Mesendoderm (in vitro differentiated cells): ENCODE measurements around the gene SSR4.

Source experiments
- DNase-seq: peaks from one replicate; pipeline ENCODE4 v3.0.0; 2013
- H2AK5ac ChIP-seq: 2 replicates; pipeline ENCODE4 v1.6.1; 2013; ENCODE audit warnings: low read length, inconsistent platforms
- H2BK120ac ChIP-seq: 2 replicates; pipeline ENCODE4 v1.6.1; 2013; ENCODE audit warnings: low read depth, mild to moderate bottlenecking, low read length, moderate library complexity, mixed read lengths
- H2BK15ac ChIP-seq: replicated peaks from 2 replicates; pipeline ENCODE4 v1.6.1; 2013; ENCODE audit warnings: low read depth, mild to moderate bottlenecking, moderate library complexity
- H2BK5ac ChIP-seq: 2 replicates; pipeline ENCODE4 v1.6.1; 2013; ENCODE audit warnings: low read length, inconsistent platforms
- H3K18ac ChIP-seq: 2 replicates; pipeline ENCODE4 v1.6.1; 2013; ENCODE audit warnings: mild to moderate bottlenecking, low read length, mixed read lengths
- H3K23ac ChIP-seq: one replicate; pipeline ENCODE4 v1.6.1; 2013; ENCODE audit warnings: low read length
- H3K27ac ChIP-seq: 2 replicates; pipeline ENCODE4 v1.5.1; 2013; ENCODE audit warnings: low read depth, mild to moderate bottlenecking, inconsistent platforms, low read length, moderate library complexity
- H3K27me3 ChIP-seq: 2 replicates; pipeline ENCODE4 v1.6.1; 2013; ENCODE audit warnings: low read length, control low read depth, mild to moderate bottlenecking, inconsistent platforms; ENCODE audit not compliant: insufficient read depth, poor library complexity
- H3K36me3 ChIP-seq: 2 replicates; pipeline ENCODE4 v1.6.1; 2013; ENCODE audit warnings: low read length, inconsistent platforms; ENCODE audit not compliant: control insufficient read depth, insufficient read depth
- H3K4ac ChIP-seq: one replicate; pipeline ENCODE4 v1.6.1; 2013; ENCODE audit warnings: low read depth, mild to moderate bottlenecking, low read length, moderate library complexity
- H3K4me1 ChIP-seq: 2 replicates; pipeline ENCODE4 v1.6.1; 2013; ENCODE audit warnings: low read depth, low read length, inconsistent platforms; ENCODE audit not compliant: control insufficient read depth
- H3K4me2 ChIP-seq: 2 replicates; pipeline ENCODE4 v1.6.1; 2013; ENCODE audit warnings: low read length
- H3K4me3 ChIP-seq: 2 replicates; pipeline ENCODE4 v1.5.1; 2013; ENCODE audit warnings: mild to moderate bottlenecking, low read length
- H3K56ac ChIP-seq: one replicate; pipeline ENCODE4 v1.6.1; 2013; ENCODE audit warnings: low read length
- H3K79me1 ChIP-seq: 2 replicates; pipeline ENCODE4 v1.6.1; 2013; ENCODE audit warnings: low read length, inconsistent platforms
- H3K79me2 ChIP-seq: 2 replicates; pipeline ENCODE4 v1.6.1; 2013; ENCODE audit warnings: mild to moderate bottlenecking, low read length; ENCODE audit not compliant: control insufficient read depth, insufficient read depth
- H3K9ac ChIP-seq: 2 replicates; pipeline ENCODE4 v1.6.1; 2013; ENCODE audit warnings: low read length, inconsistent platforms
- H4K5ac ChIP-seq: one replicate; pipeline ENCODE4 v1.6.1; 2013; ENCODE audit warnings: low read length
- H4K8ac ChIP-seq: one replicate; pipeline ENCODE4 v1.6.1; 2013; ENCODE audit warnings: low read depth, mild to moderate bottlenecking, control low read depth, low read length, moderate library complexity
- WGBS: extraction: QIAGEN DNeasy Blood & Tissue Kit; methylation state at CpG from one replicate; pipeline ENCODE4 v1.1.7; 2013; ENCODE audit warnings: low lambda C conversion rate, missing lambda C conversion rate; ENCODE audit not compliant: insufficient coverage; ENCODE audit errors: extremely low coverage; 5-methylcytosine and 5-hydroxymethylcytosine counted together

The SSR4 gene

GRCh38 chrX:153771415-153772315 lies 22.8 kb upstream of the SSR4 start:
- H3K27me3 ChIP-seq: no peaks in the 10 kb centered on the region
- H3K4ac ChIP-seq: no peak overlapping the region
- no peak overlapping the region for H3K9ac ChIP-seq
- DNase-seq: no peak
- no peak overlapping the region for H2AK5ac ChIP-seq
- no CpG with 5 or more reads among the region's 37 CpGs for whole genome bisulfite sequencing
- H3K36me3 ChIP-seq: no peaks in the 10 kb centered on the region
- no peak overlapping the region for H2BK5ac ChIP-seq
- no peak overlapping the region for H3K56ac ChIP-seq
- no peak overlapping the region for H2BK120ac ChIP-seq
- H3K4me2 ChIP-seq: no peak overlapping the region
- H4K8ac ChIP-seq: no peak overlapping the region
- H3K4me3 ChIP-seq: no peak overlapping the region
- H3K4me1 ChIP-seq: no peaks in the 10 kb centered on the region
- H2BK15ac ChIP-seq: no peak overlapping the region
- no peak overlapping the region for H3K18ac ChIP-seq
- no peak overlapping the region for H3K27ac ChIP-seq
- no peaks in the 10 kb centered on the region for H3K79me1 ChIP-seq
- no peak overlapping the region for H3K23ac ChIP-seq
- no peak overlapping the region for H4K5ac ChIP-seq
- H3K79me2 ChIP-seq: no peaks in the 10 kb centered on the region

- Histone ChIP-seq H3K4ac (no peak overlapping the region), H3K27me3 (no peaks in the 10 kb centered on the region), H3K27ac (no peak overlapping the region), H4K5ac (no peak overlapping the region), H2AK5ac (no peak overlapping the region), H3K56ac (no peak overlapping the region), H3K4me3 (no peak overlapping the region), H3K36me3 (no peaks in the 10 kb centered on the region), H2BK15ac (no peak overlapping the region), H3K23ac (no peak overlapping the region), H3K79me1 (no peaks in the 10 kb centered on the region), H3K79me2 (no peaks in the 10 kb centered on the region), H3K9ac (no peak overlapping the region), H3K4me2 (no peak overlapping the region), H2BK5ac (no peak overlapping the region), H2BK120ac (no peak overlapping the region), H4K8ac (no peak overlapping the region), H3K18ac (no peak overlapping the region), H3K4me1 (no peaks in the 10 kb centered on the region)
- no peak for DNase-seq
- WGBS: no CpG with 5 or more reads among the region's 21 CpGs
Observed at GRCh38 chrX:153772316-153773217, 21.9 kb upstream of the SSR4 start.

- no peak overlapping the region for H3K4me2 ChIP-seq
- H3K4me3 ChIP-seq: no peak overlapping the region
- no peak overlapping the region for H4K5ac ChIP-seq
- no peak overlapping the region for H4K8ac ChIP-seq
- H3K27me3 ChIP-seq: no peaks in the 10 kb centered on the region
- no peak overlapping the region for H2AK5ac ChIP-seq
- DNase-seq: no peak
- no peak overlapping the region for H3K56ac ChIP-seq
- H3K18ac ChIP-seq: no peak overlapping the region
- no peaks in the 10 kb centered on the region for H3K79me1 ChIP-seq
- no CpG with 5 or more reads among the region's 23 CpGs for WGBS
- H3K79me2 ChIP-seq: no peaks in the 10 kb centered on the region
- no peaks in the 10 kb centered on the region for H3K4me1 ChIP-seq
- H3K23ac ChIP-seq: no peak overlapping the region
- H3K27ac ChIP-seq: no peak overlapping the region
- no peaks in the 10 kb centered on the region for H3K36me3 ChIP-seq
- no peak overlapping the region for H2BK120ac ChIP-seq
- H2BK15ac ChIP-seq: no peak overlapping the region
- H2BK5ac ChIP-seq: no peak overlapping the region
- no peak overlapping the region for H3K9ac ChIP-seq
- H3K4ac ChIP-seq: no peak overlapping the region
Observed at GRCh38 chrX:153773218-153773611, 21.3 kb upstream of the SSR4 start.

GRCh38 chrX:153773741-153774575 lies 20.5 kb upstream of the SSR4 start:
- Histone ChIP-seq H4K8ac (no peak overlapping the region), H4K5ac (no peak overlapping the region), H2AK5ac (no peak overlapping the region), H2BK5ac (no peak overlapping the region), H3K27ac (no peak overlapping the region), H3K9ac (no peak overlapping the region), H3K4me3 (no peak overlapping the region), H3K79me1 (no peaks in the 10 kb centered on the region), H3K23ac (no peak overlapping the region), H3K4ac (no peak overlapping the region), H3K56ac (no peak overlapping the region), H3K4me1 (no peaks in the 10 kb centered on the region), H3K36me3 (no peaks in the 10 kb centered on the region), H3K4me2 (no peak overlapping the region), H3K79me2 (no peaks in the 10 kb centered on the region), H2BK120ac (no peak overlapping the region), H3K27me3 (no peaks in the 10 kb centered on the region), H3K18ac (no peak overlapping the region), H2BK15ac (no peak overlapping the region)
- DNase-seq: no peak
- WGBS: no CpG with 5 or more reads among the region's 48 CpGs

- no peaks in the 10 kb centered on the region for H3K36me3 ChIP-seq
- no peak overlapping the region for H3K27ac ChIP-seq
- no peak overlapping the region for H2BK5ac ChIP-seq
- H3K56ac ChIP-seq: no peak overlapping the region
- H3K4me2 ChIP-seq: no peak overlapping the region
- H3K4me1 ChIP-seq: no peaks in the 10 kb centered on the region
- no peak overlapping the region for H2AK5ac ChIP-seq
- H4K5ac ChIP-seq: no peak overlapping the region
- WGBS: no CpG with 5 or more reads among the region's 37 CpGs
- H3K18ac ChIP-seq: no peak overlapping the region
- no peaks in the 10 kb centered on the region for H3K79me1 ChIP-seq
- no peak overlapping the region for H3K4me3 ChIP-seq
- H2BK120ac ChIP-seq: no peak overlapping the region
- no peak overlapping the region for H4K8ac ChIP-seq
- no peaks in the 10 kb centered on the region for H3K27me3 ChIP-seq
- H3K4ac ChIP-seq: no peak overlapping the region
- no peaks in the 10 kb centered on the region for H3K79me2 ChIP-seq
- no peak overlapping the region for H2BK15ac ChIP-seq
- H3K23ac ChIP-seq: no peak overlapping the region
- no peak overlapping the region for H3K9ac ChIP-seq
- no peak for DNase-seq
Observed at GRCh38 chrX:153774576-153775292, 19.7 kb upstream of the SSR4 start.
